AG09309 (cell line): ENCODE results near the gene SLC11A2.

ENCODE experiments used
- DNase-seq: peaks from one replicate; pipeline ENCODE4 v3.0.0-alpha.2; 2010; ENCODE audit warnings: low read depth
- H3K4me3 ChIP-seq: 2 replicates; pipeline ENCODE4 v1.5.1; 2011; ENCODE audit warnings: mild to moderate bottlenecking, low read depth, low read length, moderate library complexity; ENCODE audit not compliant: control insufficient read depth
- TF ChIP-seq, protein P1 (sequence below): IDR thresholded peaks from 2 replicates; pipeline ENCODE4 v1.5.1; 2011; ENCODE audit warnings: mild to moderate bottlenecking, low read depth, low read length, inconsistent platforms; ENCODE audit not compliant: insufficient read depth, control insufficient read depth; ENCODE audit errors: missing control alignments

The SLC11A2 gene

DNA sequence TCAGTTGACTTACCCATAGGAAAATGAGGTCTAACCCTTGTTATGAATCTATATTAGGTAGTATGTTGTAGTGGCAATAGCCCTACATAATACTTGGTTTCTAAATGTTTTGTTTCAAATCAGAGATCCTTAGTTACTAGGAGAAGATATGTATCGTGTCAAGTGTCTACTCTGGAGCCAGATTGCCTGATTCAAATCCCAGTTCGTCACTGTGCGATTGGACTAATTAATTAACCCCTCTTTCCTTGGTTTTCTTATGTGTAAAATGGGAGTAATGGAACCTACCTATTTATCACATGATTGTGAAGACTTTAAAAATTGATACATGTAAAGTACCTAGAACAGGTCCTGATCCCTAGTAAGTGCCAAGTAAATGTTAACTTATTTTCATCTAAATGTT lies 23.3 kb upstream of the SLC11A2 start:
- TF ChIP-seq, protein P1, sequence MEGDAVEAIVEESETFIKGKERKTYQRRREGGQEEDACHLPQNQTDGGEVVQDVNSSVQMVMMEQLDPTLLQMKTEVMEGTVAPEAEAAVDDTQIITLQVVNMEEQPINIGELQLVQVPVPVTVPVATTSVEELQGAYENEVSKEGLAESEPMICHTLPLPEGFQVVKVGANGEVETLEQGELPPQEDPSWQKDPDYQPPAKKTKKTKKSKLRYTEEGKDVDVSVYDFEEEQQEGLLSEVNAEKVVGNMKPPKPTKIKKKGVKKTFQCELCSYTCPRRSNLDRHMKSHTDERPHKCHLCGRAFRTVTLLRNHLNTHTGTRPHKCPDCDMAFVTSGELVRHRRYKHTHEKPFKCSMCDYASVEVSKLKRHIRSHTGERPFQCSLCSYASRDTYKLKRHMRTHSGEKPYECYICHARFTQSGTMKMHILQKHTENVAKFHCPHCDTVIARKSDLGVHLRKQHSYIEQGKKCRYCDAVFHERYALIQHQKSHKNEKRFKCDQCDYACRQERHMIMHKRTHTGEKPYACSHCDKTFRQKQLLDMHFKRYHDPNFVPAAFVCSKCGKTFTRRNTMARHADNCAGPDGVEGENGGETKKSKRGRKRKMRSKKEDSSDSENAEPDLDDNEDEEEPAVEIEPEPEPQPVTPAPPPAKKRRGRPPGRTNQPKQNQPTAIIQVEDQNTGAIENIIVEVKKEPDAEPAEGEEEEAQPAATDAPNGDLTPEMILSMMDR: no peak
- DNase-seq: no peak
- H3K4me3 ChIP-seq: no peak overlapping the region

- no peak for DNase-seq
- H3K4me3 ChIP-seq: peak overlapping the region; percentile 82
- TF ChIP-seq, protein P1: no peak
Observed at GRCh38 chr12:51048661-51049251, 22.6 kb upstream of the SLC11A2 start.

GRCh38 chr12:51047655-51048540 lies 21.7 kb upstream of the SLC11A2 start, which contains the start of gene LETMD1:
TSS of gene LETMD1 (plus strand) at chr12:51048327. CDS start at chr12:51048357, 30 bp downstream.
- DNase-seq: peak; percentile 95
- TF ChIP-seq, protein P1: peak; percentile 95

DNA sequence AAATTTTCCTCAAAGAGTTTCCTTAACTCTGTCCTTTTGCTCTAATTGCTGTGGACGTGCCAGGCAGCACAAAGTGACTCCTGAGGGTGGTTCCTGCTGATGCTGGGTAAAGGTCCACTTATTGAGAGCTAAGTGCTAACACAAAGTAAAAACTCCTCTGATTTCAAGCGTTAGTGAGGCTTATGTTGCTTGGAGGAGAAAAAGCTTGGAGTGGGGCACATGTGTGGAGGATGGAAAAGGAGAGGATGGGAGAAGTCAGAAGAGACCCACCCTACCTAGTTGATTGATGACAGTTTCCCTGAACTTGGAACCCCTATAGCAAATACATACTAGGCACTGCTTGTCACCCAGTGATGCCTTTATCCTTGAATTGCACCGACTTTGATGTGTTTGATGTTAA lies 10.1 kb upstream of the SLC11A2 start:
- no peak overlapping the region for H3K4me3 ChIP-seq
- no peak for DNase-seq
- TF ChIP-seq, protein P1: no peak

More at GRCh38 chr12:51047655-51048540, 21.7 kb upstream of the SLC11A2 start, which contains the start of gene LETMD1:
- peak within 1 kb of the TSS; percentile 82 for H3K4me3 ChIP-seq

DNA sequence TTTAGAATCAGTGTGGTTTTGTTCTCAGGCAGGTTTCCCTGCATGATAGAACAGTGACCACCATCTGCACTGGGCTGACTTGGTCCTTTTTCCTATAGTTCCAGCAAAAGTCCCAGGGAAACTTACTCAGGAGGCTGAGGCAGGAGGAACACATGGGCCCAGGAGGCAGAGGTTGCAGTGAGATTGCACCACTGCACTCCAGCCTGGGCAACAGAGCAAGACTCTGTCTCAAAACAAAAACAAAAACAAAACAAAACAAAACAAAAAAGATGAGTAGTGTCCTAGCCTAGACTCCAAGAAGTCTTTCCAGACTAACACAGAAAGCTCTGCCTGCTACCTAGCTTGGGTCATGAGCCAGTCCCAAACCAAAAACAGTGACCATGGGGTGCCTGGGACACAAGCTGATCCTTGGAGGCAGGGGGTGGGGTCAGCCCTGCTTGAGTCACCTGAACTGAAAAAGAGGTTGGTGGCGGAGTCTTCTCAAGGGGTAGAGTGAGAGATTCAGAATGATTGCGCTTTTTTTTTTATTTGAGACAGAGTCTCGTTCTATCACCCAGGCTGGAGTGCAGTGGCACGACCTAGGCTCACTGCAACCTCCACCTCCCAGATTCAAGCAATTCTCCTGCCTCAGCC lies 7.4 kb upstream of the SLC11A2 start:
- DNase-seq: no peak
- TF ChIP-seq, protein P1: no peak
- no peak overlapping the region for H3K4me3 ChIP-seq

GRCh38 chr12:51033048-51033447 lies 6.9 kb upstream of the SLC11A2 start:
- H3K4me3 ChIP-seq: no peak overlapping the region
- DNase-seq: no peak
- TF ChIP-seq, protein P1: no peak
